Naive thymus-derived CD4-positive, alpha-beta T cell (primary cell): ENCODE data around the gene SSBP4. TPM values are rescaled to one million over a fixed set of nuclear protein-coding genes. Genes with fewer than 3 reads are reported as not detected.
A peak's percentile ranks its signal among the peaks of the same experiment; 100 is the strongest.
"Not testable (repeated sequence)": the region's sequence is repeated elsewhere in the genome, so short reads cannot be mapped to it uniquely, and the experiment has no call there.

Source experiments
- ATAC-seq: fragments of 150-1000 bp; cut with Tn5 transposase; 2 replicates; pipeline ENCODE4 v1.10.0; 2021; ENCODE audit warnings: mild to moderate bottlenecking, moderate library complexity
- CTCF ChIA-PET: fragments of 350-600 bp; sonication (Branson Sonifier 250); formaldehyde crosslinking; loops from one replicate; lab custom pipeline; 2021; ENCODE audit warnings: antibody characterized with exemption; lab: Charles Lee
- POLR2A ChIA-PET: fragments of 350-600 bp; sonication (Branson Sonifier 250); formaldehyde crosslinking; loops from one replicate; lab custom pipeline; 2021; ENCODE audit warnings: antibody characterized with exemption, inconsistent platforms; lab: Charles Lee
- DNase-seq, 9 donors: peaks; one replicate each; pipeline versions ENCODE4 v3.0.0 to v3.0.0-alpha.2; 2020 to 2022; ENCODE audit warnings: mixed read lengths in 1 of 9
- H3K27ac ChIP-seq: one replicate; pipeline ENCODE4 v1.7.0; 2013; ENCODE audit warnings: mild to moderate bottlenecking, low read depth, low read length, moderate library complexity
- H3K27me3 ChIP-seq, 2 donors: one replicate each; pipeline ENCODE4 v1.7.0; 2013; ENCODE audit warnings: low read length in 2 of 2, mild to moderate bottlenecking in 2 of 2, moderate library complexity in 2 of 2; ENCODE audit not compliant: control insufficient read depth in 2 of 2, insufficient read depth in 2 of 2
- H3K36me3 ChIP-seq, 3 experiments: 1 replicate in 2 of 3; 2 replicates in 1 of 3; pipeline ENCODE4 v1.7.0; 2013; ENCODE audit warnings: low read length in 3 of 3, mild to moderate bottlenecking in 3 of 3, moderate library complexity in 1 of 3; ENCODE audit not compliant: insufficient read depth in 3 of 3, control insufficient read depth in 2 of 3
- H3K4me1 ChIP-seq, 2 donors: one replicate each; pipeline ENCODE4 v1.7.0; 2013; ENCODE audit warnings: low read length in 2 of 2, mild to moderate bottlenecking in 2 of 2, moderate library complexity in 1 of 2; ENCODE audit not compliant: control insufficient read depth in 2 of 2, insufficient read depth in 2 of 2
- H3K4me3 ChIP-seq: 2 replicates; pipeline ENCODE4 v1.7.0; 2013; ENCODE audit warnings: mild to moderate bottlenecking, low read length
- H3K9me3 ChIP-seq, 3 experiments: 1 replicate in 2 of 3; 2 replicates in 1 of 3; pipeline ENCODE4 v1.7.0; 2013; ENCODE audit warnings: low read length in 3 of 3; ENCODE audit not compliant: control insufficient read depth in 2 of 3
- H3K27ac Mint-ChIP-seq, 9 donors: one replicate each; pipeline ENCODE4 v1.8.0; 2020 to 2022; ENCODE audit warnings: mixed read lengths in 9 of 9, mild to moderate bottlenecking in 8 of 9, moderate library complexity in 5 of 9, inconsistent platforms in 2 of 9
- H3K27me3 Mint-ChIP-seq, 5 donors: one replicate each; pipeline ENCODE4 v1.8.0; 2021 to 2022; ENCODE audit warnings: mixed read lengths in 5 of 5, mild to moderate bottlenecking in 1 of 5
- H3K36me3 Mint-ChIP-seq, 5 donors: one replicate each; pipeline ENCODE4 v1.8.0; 2020 to 2022; ENCODE audit warnings: mixed read lengths in 5 of 5, mild to moderate bottlenecking in 3 of 5, inconsistent platforms in 1 of 5
- H3K4me1 Mint-ChIP-seq, 7 donors: one replicate each; pipeline ENCODE4 v1.8.0; 2020 to 2022; ENCODE audit warnings: mixed read lengths in 7 of 7, mild to moderate bottlenecking in 3 of 7, inconsistent platforms in 1 of 7
- H3K4me3 Mint-ChIP-seq, 10 donors: one replicate each; pipeline ENCODE4 v1.8.0; 2020 to 2022; ENCODE audit warnings: mild to moderate bottlenecking in 10 of 10, mixed read lengths in 10 of 10, moderate library complexity in 6 of 10, inconsistent platforms in 2 of 10
- H3K9me3 Mint-ChIP-seq, 11 donors: one replicate each; pipeline ENCODE4 v1.8.0; 2020 to 2022; ENCODE audit warnings: mixed read lengths in 11 of 11, mild to moderate bottlenecking in 4 of 11, inconsistent platforms in 1 of 11, moderate library complexity in 1 of 11
- intact Hi-C, 2 donors: fragments of 100-400 bp; cut with micrococcal nuclease; formaldehyde crosslinking; loops; one replicate each; pipeline ENCODE4 v1.15.1; 2023
- polyA plus RNA-seq, 2 donors: library from polyadenylated mRNA; unstranded; fragments of 300-500 nt; fragmentation: Illumina TruSeq; gene quantifications; one replicate each; pipeline ENCODE4 v1.2.3, GENCODE V29; 2021
- total RNA-seq, 6 experiments: library from RNA in 5 of 6; stranded (reverse) in 5 of 6; gene quantifications; 1 replicate in 5 of 6; 2 replicates in 1 of 6; pipeline ENCODE4 v1.2.3 and lab custom pipeline; 2021 to 2026

SSBP4 gene
- total and polyA plus RNA-seq, 7 experiments from 2014 or later = 27.0 to 185 (median 40.7) TPM

GRCh38 chr19:18383622-18384021 is 35.6 kb upstream of the SSBP4 start:
- H3K4me1 ChIP-seq, ATAC-seq, H3K4me3 Mint-ChIP-seq, H3K36me3 ChIP-seq, H3K9me3 Mint-ChIP-seq, H3K9me3 ChIP-seq, DNase-seq, CTCF ChIA-PET, POLR2A ChIA-PET, H3K4me3 ChIP-seq, intact Hi-C loops, H3K27ac Mint-ChIP-seq, H3K27ac ChIP-seq, H3K36me3 Mint-ChIP-seq: not testable (repeated sequence)
- peaks cover 23 to 55% (median 36%) of the 10 kb centered on the region in 5 donors for H3K27me3 Mint-ChIP-seq
- peaks cover 0 to 11% of the 10 kb centered on the region in 2 donors for H3K27me3 ChIP-seq
- peaks cover 0 to 12% (median 7%) of the 10 kb centered on the region in 7 donors for H3K4me1 Mint-ChIP-seq

DNA sequence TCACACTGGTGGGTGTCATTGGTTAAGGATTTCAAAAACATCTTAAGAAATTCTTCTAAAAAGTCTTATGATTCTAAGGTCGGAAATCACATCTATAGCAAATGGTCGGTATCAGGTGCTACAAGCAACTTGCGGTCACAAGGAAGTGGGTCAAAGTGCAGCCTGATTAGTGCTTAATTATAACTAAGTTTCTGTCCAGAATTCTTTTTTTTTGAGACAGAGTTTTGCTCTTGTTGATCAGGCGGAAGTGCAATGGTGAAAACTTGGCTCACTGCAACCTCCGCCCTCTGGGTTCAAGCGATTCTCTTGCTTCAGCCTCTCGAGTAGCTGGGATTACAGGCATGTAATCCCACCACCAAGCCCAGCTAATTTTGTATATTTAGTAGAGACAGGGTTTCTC is 34.4 kb upstream of the SSBP4 start:
- Mint-ChIP-seq H3K36me3 (no peaks in the 10 kb centered on the region), H3K27me3 (peaks cover 23 to 55% (median 36%) of the 10 kb centered on the region in 5 donors), H3K4me3 (no peak overlapping the region), H3K9me3 (no peaks in the 10 kb centered on the region), H3K27ac (peak overlapping the region in 2 of 9 donors; percentile 49 to 72), H3K4me1 (peaks cover 0 to 12% (median 9%) of the 10 kb centered on the region in 7 donors)
- H3K4me1 ChIP-seq = peaks cover 0 to 4% of the 10 kb centered on the region in 2 donors
- intact Hi-C loops = no loop called here
- H3K27me3 ChIP-seq = peaks cover 0 to 11% of the 10 kb centered on the region in 2 donors
- CTCF ChIA-PET = no interaction called here
- POLR2A ChIA-PET = no interaction called here
- H3K36me3 ChIP-seq = no peaks in the 10 kb centered on the region
- DNase-seq (no peak), ATAC-seq (no peak)
- no peaks in the 10 kb centered on the region for H3K9me3 ChIP-seq
- no peak overlapping the region for H3K27ac ChIP-seq
- no peak overlapping the region for H3K4me3 ChIP-seq

DNA sequence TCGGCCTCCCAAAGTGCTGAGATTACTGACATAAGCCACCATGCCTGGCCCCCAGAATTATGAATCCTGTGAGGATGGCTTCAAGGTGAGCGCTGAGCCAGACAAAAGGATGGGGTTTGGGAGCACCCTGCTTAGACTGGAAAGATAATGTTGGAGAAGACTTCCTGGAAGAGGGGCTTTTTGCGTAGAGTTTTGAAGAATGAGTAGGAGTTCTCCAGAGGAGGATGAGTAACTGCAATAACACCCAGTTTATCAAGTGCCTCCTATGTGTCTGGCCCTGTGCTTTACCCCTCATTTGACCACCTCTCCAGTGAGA is 33.9 kb upstream of the SSBP4 start:
- Mint-ChIP-seq H3K27ac (no peak overlapping the region), H3K4me3 (no peak overlapping the region), H3K9me3 (no peaks in the 10 kb centered on the region), H3K27me3 (peaks cover 23 to 60% (median 36%) of the 10 kb centered on the region in 5 donors), H3K4me1 (peaks cover 0 to 12% (median 7%) of the 10 kb centered on the region in 7 donors), H3K36me3 (no peaks in the 10 kb centered on the region)
- ATAC-seq (no peak), DNase-seq (no peak)
- POLR2A ChIA-PET = no interaction called here
- H3K9me3 ChIP-seq = no peaks in the 10 kb centered on the region
- H3K4me1 ChIP-seq = peaks cover 0 to 4% of the 10 kb centered on the region in 2 donors
- H3K36me3 ChIP-seq = no peaks in the 10 kb centered on the region
- peaks cover 0 to 11% of the 10 kb centered on the region in 2 donors for H3K27me3 ChIP-seq
- intact Hi-C loops = no loop called here
- H3K4me3 ChIP-seq = no peak overlapping the region
- CTCF ChIA-PET = no interaction called here
- no peak overlapping the region for H3K27ac ChIP-seq

DNA sequence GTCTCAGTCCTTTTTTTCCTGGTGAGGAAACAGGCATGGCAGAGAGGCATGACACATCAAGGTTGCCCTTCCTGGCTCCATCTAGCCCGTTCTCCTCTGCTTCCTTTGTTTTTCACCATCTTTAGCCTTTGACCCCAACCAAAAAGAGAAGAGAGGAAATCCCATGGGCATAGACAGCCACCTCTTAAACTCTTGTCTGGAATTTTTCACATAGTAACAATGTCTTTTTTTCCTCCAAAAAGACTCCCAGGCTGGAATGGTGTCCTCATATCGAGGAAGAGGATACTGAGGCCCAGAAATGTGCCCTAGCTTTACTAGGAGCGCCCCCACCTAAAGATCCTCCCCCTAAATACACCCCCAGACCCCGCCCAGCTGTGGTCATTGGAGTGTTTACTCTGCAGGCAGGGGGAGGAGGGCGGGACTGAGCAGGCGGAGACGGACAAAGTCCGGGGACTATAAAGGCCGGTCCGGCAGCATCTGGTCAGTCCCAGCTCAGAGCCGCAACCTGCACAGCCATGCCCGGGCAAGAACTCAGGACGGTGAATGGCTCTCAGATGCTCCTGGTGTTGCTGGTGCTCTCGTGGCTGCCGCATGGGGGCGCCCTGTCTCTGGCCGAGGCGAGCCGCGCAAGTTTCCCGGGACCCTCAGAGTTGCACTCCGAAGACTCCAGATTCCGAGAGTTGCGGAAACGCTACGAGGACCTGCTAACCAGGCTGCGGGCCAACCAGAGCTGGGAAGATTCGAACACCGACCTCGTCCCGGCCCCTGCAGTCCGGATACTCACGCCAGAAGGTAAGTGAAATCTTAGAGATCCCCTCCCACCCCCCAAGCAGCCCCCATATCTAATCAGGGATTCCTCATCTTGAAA is 33.3 kb upstream of the SSBP4 start, which contains the start of gene GDF15:
TSS of gene GDF15 (plus strand) at position 484 of the 868 bp plus-strand sequence. CDS start at position 516, 32 bp downstream.
- Mint-ChIP-seq H3K36me3 (no peaks in the 10 kb centered on the region), H3K4me3 (peak within 1 kb of the TSS in 2 of 10 donors; percentile 12 to 38), H3K9me3 (no peaks in the 10 kb centered on the region), H3K4me1 (peaks cover 0 to 12% (median 7%) of the 10 kb centered on the region in 7 donors), H3K27ac (no peak within 1 kb of the TSS), H3K27me3 (peaks cover 23 to 66% (median 36%) of the 10 kb centered on the region in 5 donors)
- Histone ChIP-seq H3K9me3 (no peaks in the 10 kb centered on the region), H3K36me3 (no peaks in the 10 kb centered on the region), H3K27ac (no peak within 1 kb of the TSS), H3K27me3 (peaks cover 0 to 11% of the 10 kb centered on the region in 2 donors), H3K4me1 (peaks cover 0 to 4% of the 10 kb centered on the region in 2 donors), H3K4me3 (no peak within 1 kb of the TSS)
- ChIA-PET CTCF (no interaction called here), POLR2A (no interaction called here)
- ATAC-seq (no peak), DNase-seq (peak in 3 of 9 donors; percentile 12 to 44 (median 14))
- intact Hi-C loops = no loop called here

DNA sequence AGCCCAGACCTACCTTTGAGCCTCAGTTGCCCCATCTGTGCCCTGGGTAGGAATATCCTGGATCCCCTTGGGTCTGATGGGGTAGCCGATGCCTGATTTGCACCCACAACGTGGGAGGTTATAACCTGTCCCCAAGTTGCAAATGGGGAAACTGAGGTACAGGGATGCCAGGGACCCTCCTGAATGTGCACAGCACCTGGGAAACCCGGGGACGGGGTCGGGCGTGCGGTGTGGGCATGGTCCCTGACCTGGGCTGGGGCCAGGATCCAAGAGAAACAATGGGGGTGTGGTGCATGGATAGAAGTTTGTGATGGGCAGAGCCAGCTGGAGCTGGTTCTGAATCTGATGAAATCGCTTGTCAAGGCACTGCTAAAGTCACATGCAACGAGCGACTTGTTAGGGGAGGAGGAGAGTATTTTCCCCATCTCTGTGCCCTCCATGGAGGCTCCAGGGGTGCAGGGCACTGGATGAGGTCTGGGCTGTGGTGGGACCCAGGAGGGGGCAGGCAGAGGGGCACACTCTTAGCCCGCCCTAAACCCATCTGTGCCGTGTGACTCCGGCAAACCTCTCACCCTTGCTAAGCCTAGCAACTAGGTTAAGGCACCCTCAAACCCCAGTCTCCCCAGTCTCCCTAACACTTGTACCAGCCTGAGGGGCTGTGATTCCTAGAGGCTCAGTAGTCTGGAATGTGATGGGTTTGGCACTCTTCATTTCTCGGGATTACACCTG is 32.5 kb upstream of the SSBP4 start:
- no peak overlapping the region for H3K27ac Mint-ChIP-seq
- Histone ChIP-seq H3K4me3 (no peak overlapping the region), H3K27me3 (peaks cover 0 to 11% of the 10 kb centered on the region in 2 donors), H3K27ac (no peak overlapping the region), H3K36me3 (no peaks in the 10 kb centered on the region), H3K9me3 (no peaks in the 10 kb centered on the region), H3K4me1 (peaks cover 0 to 4% of the 10 kb centered on the region in 2 donors)
- ChIA-PET CTCF (interaction anchor here (1.3 to 1.4 kb wide), 2 partner anchors 12 to 30 kb away, joined by 4 to 6 read pairs; no protein-coding TSS in a partner anchor), POLR2A (no interaction called here)
- DNase-seq (no peak), ATAC-seq (no peak)
- H3K9me3 Mint-ChIP-seq = no peaks in the 10 kb centered on the region
- H3K27me3 Mint-ChIP-seq = peaks cover 23 to 69% (median 36%) of the 10 kb centered on the region in 5 donors
- H3K36me3 Mint-ChIP-seq = no peaks in the 10 kb centered on the region
- peak overlapping the region in 2 of 10 donors; percentile 74 to 81 for H3K4me3 Mint-ChIP-seq
- peaks cover 0 to 12% (median 7%) of the 10 kb centered on the region in 7 donors for H3K4me1 Mint-ChIP-seq
- intact Hi-C loops = no loop called here

DNA sequence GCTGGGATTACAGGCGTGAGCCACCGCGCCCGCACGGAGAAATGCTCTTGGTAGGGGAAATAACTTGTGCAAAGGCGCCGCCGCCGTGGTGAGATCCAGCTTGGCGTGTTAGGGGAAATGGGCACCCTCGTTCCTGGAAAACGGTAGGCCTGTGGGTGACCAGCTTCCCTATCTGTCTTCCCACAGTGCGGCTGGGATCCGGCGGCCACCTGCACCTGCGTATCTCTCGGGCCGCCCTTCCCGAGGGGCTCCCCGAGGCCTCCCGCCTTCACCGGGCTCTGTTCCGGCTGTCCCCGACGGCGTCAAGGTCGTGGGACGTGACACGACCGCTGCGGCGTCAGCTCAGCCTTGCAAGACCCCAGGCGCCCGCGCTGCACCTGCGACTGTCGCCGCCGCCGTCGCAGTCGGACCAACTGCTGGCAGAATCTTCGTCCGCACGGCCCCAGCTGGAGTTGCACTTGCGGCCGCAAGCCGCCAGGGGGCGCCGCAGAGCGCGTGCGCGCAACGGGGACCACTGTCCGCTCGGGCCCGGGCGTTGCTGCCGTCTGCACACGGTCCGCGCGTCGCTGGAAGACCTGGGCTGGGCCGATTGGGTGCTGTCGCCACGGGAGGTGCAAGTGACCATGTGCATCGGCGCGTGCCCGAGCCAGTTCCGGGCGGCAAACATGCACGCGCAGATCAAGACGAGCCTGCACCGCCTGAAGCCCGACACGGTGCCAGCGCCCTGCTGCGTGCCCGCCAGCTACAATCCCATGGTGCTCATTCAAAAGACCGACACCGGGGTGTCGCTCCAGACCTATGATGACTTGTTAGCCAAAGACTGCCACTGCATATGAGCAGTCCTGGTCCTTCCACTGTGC is 30.9 kb upstream of the SSBP4 start:
- ATAC-seq (peak; percentile 90), DNase-seq (peak; percentile 38 to 86 (median 65))
- ChIA-PET POLR2A (interaction anchor here (0.8 to 2.2 kb wide), 2 partner anchors 107 to 109 kb away, joined by 3 to 8 read pairs; partner anchors contain the start of gene JUND), CTCF (interaction anchor here (0.6 to 4.1 kb wide), 13 partner anchors 11 to 311 kb away, joined by 3 to 37 read pairs (median 4); partner anchors contain the start of genes IQCN and SSBP4)
- intact Hi-C loops = loop anchor here (1.0 to 2.0 kb wide), 4 partner anchors 22 to 74 kb away; partner anchors contain the start of gene PGPEP1 (in 1 of the 2)
- H3K4me3 ChIP-seq = peak overlapping the region; percentile 38
- peaks cover 0 to 12% (median 7%) of the 10 kb centered on the region in 7 donors for H3K4me1 Mint-ChIP-seq
- peaks cover 0 to 11% of the 10 kb centered on the region in 2 donors for H3K27me3 ChIP-seq
- no peak overlapping the region for H3K27ac ChIP-seq
- peaks cover 0 to 4% of the 10 kb centered on the region in 2 donors for H3K4me1 ChIP-seq
- H3K36me3 ChIP-seq = no peaks in the 10 kb centered on the region
- H3K27ac Mint-ChIP-seq = peak overlapping the region in 1 of 9 donors; percentile 42
- H3K9me3 Mint-ChIP-seq = no peaks in the 10 kb centered on the region
- peaks cover 19 to 73% (median 29%) of the 10 kb centered on the region in 5 donors for H3K27me3 Mint-ChIP-seq
- no peaks in the 10 kb centered on the region for H3K36me3 Mint-ChIP-seq
- peak overlapping the region; percentile 62 to 83 (median 78) for H3K4me3 Mint-ChIP-seq
- no peaks in the 10 kb centered on the region for H3K9me3 ChIP-seq
